HEK293 (cell line): ENCODE measurements around the gene IRF1.
"Not testable (repeated sequence)": the region's sequence is repeated elsewhere in the genome, so short reads cannot be mapped to it uniquely, and the experiment has no call there.

Experiments used
- ATF2 ChIP-seq: fragments of 450-650 bp; formaldehyde crosslinking; IDR thresholded peaks from 2 replicates; pipeline ENCODE4 v1.5.1; 2016; ENCODE audit warnings: missing biosample characterization, missing genetic modification characterization, low read depth
- CTCF ChIP-seq: fragments of 450-650 bp; formaldehyde crosslinking; IDR thresholded peaks from 2 replicates; pipeline ENCODE4 v1.5.1; 2016; ENCODE audit warnings: missing biosample characterization, missing genetic modification characterization
- PRDM4 ChIP-seq: fragments of 450-650 bp; formaldehyde crosslinking; IDR thresholded peaks from 2 replicates; pipeline ENCODE4 v1.5.1; 2017; ENCODE audit warnings: missing biosample characterization, missing genetic modification characterization
- RBAK ChIP-seq: fragments of 450-650 bp; formaldehyde crosslinking; IDR thresholded peaks from 2 replicates; pipeline ENCODE4 v1.5.1; 2016; ENCODE audit warnings: missing biosample characterization, missing genetic modification characterization
- YY1 ChIP-seq: fragments of 450-650 bp; formaldehyde crosslinking; IDR thresholded peaks from 2 replicates; pipeline ENCODE4 v1.5.1; 2018; ENCODE audit warnings: missing biosample characterization, missing genetic modification characterization
- ZBTB48 ChIP-seq: fragments of 450-650 bp; formaldehyde crosslinking; IDR thresholded peaks from 2 replicates; pipeline ENCODE4 v1.5.1; 2016; ENCODE audit warnings: missing biosample characterization, missing genetic modification characterization
- ZBTB8A ChIP-seq: fragments of 450-650 bp; formaldehyde crosslinking; IDR thresholded peaks from 2 replicates; pipeline ENCODE4 v1.5.1; 2016; ENCODE audit warnings: missing biosample characterization, missing genetic modification characterization
- ZNF121 ChIP-seq: fragments of 450-650 bp; formaldehyde crosslinking; IDR thresholded peaks from 2 replicates; pipeline ENCODE4 v1.5.1; 2016; ENCODE audit warnings: missing biosample characterization, missing genetic modification characterization
- ZNF155 ChIP-seq: fragments of 450-650 bp; formaldehyde crosslinking; IDR thresholded peaks from 2 replicates; pipeline ENCODE4 v1.5.1; 2016; ENCODE audit warnings: missing biosample characterization, missing genetic modification characterization
- ZNF24 ChIP-seq: fragments of 450-650 bp; formaldehyde crosslinking; IDR thresholded peaks from 2 replicates; pipeline ENCODE4 v1.5.1; 2016; ENCODE audit warnings: missing biosample characterization, missing genetic modification characterization
- ZNF274 ChIP-seq, 2 experiments: fragments of 200-500 bp in 1 of 2; fragments of 450-650 bp in 1 of 2; sonication (Bioruptor generic) in 1 of 2; formaldehyde crosslinking in 1 of 2; IDR thresholded peaks; 2 replicates each; pipeline versions ENCODE4 v1.5.1 to v1.6.1; 2014 to 2016; ENCODE audit warnings: borderline replicate concordance in 1 of 2, inconsistent platforms in 1 of 2, low read length in 1 of 2, missing biosample characterization in 1 of 2, missing genetic modification characterization in 1 of 2
- ZNF341 ChIP-seq: fragments of 450-650 bp; formaldehyde crosslinking; IDR thresholded peaks from 2 replicates; pipeline ENCODE4; 2016; ENCODE audit warnings: low read depth, missing biosample characterization, missing genetic modification characterization
- ZNF561 ChIP-seq: fragments of 450-650 bp; IDR thresholded peaks from 2 replicates; pipeline ENCODE4 v1.5.1; 2018; ENCODE audit warnings: missing biosample characterization, missing genetic modification characterization, borderline replicate concordance
- TF ChIP-seq, protein P1 (sequence below): fragments of 450-650 bp; IDR thresholded peaks from 2 replicates; pipeline ENCODE4 v1.5.1; 2018; ENCODE audit warnings: missing biosample characterization, missing genetic modification characterization

GRCh38 chr5:132522067-132522466 lies 31.5 kb upstream of the IRF1 start:
- not testable (repeated sequence) for TF ChIP-seq YY1; CTCF; ZBTB48 (tag by site-specific recombination); ZNF341 (tag by site-specific recombination); ZNF155 (tag by site-specific recombination); ZBTB8A (tag by site-specific recombination); ZNF561 (tag by site-specific recombination); ZNF274 (IDR thresholded peaks at IDR 0.05; ENCODE audit: low read length); ZNF274 (tag by site-specific recombination; IDR thresholded peaks at IDR 0.05; ENCODE audit: borderline replicate concordance); ATF2 (tag by site-specific recombination); ZNF24 (tag by site-specific recombination); RBAK; ZNF121 (tag by site-specific recombination); PRDM4 (tag by site-specific recombination)
- TF ChIP-seq, protein P1, sequence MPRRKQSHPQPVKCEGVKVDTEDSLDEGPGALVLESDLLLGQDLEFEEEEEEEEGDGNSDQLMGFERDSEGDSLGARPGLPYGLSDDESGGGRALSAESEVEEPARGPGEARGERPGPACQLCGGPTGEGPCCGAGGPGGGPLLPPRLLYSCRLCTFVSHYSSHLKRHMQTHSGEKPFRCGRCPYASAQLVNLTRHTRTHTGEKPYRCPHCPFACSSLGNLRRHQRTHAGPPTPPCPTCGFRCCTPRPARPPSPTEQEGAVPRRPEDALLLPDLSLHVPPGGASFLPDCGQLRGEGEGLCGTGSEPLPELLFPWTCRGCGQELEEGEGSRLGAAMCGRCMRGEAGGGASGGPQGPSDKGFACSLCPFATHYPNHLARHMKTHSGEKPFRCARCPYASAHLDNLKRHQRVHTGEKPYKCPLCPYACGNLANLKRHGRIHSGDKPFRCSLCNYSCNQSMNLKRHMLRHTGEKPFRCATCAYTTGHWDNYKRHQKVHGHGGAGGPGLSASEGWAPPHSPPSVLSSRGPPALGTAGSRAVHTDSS: not testable (repeated sequence)
